Mucosa of gallbladder (tissue), 1 donor: ENCODE results near the gene LEFTY1. TPM values are rescaled to one million over a fixed set of nuclear protein-coding genes. Genes with fewer than 3 reads are reported as not detected.
"Not testable (repeated sequence)": the region's sequence is repeated elsewhere in the genome, so short reads cannot be mapped to it uniquely, and the experiment has no call there.

ENCODE experiments used
- DNase-seq: peaks from one replicate; pipeline ENCODE4 v3.0.0-alpha.2; 2020; ENCODE audit warnings: low spot score
- total RNA-seq: library from RNA; stranded (reverse); gene quantifications from one replicate; pipeline ENCODE4 v1.2.1, GENCODE V29; 2021
- donor health status: DM: no; HTN: no; CAD: no.

Gene LEFTY1, protein sequence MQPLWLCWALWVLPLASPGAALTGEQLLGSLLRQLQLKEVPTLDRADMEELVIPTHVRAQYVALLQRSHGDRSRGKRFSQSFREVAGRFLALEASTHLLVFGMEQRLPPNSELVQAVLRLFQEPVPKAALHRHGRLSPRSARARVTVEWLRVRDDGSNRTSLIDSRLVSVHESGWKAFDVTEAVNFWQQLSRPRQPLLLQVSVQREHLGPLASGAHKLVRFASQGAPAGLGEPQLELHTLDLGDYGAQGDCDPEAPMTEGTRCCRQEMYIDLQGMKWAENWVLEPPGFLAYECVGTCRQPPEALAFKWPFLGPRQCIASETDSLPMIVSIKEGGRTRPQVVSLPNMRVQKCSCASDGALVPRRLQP
- total RNA-seq = 1.5 TPM

DNA sequence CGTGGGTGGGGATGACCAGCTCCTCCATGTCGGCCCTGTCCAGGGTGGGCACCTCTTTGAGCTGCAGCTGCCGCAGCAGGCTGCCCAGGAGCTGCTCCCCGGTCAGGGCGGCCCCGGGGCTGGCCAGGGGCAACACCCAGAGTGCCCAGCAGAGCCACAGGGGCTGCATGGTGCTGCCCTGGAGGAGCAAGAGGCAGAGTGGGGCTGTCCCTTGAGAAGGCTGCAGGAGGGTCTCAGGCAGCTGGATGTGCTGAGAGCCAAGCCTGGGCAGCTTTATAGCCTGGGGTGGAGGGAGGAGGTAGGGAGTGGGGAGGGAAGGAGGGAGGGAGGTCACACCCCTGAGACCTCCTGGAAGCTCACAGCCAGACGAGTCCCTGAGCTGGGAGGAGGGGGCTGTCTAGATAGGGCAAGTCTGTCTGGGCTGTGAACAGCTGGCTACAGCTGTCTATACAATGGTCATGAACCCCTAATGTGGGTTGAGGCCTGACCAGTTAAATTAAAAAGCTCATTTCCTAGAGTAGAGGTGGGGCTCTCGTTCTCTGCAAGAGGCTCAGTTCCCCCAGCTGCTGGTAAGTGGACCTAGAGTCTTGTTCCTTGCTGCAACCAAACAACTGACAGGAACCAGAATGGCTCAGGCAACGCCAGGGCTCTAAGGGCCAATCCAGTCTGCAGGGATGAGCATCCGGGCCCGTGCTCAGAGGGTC is at the start of gene LEFTY1:
LEFTY1 (minus strand) TSS at position 249 of the 704 bp plus-strand sequence; CDS start at position 169, 80 bp downstream.
- no peak for DNase-seq

DNA sequence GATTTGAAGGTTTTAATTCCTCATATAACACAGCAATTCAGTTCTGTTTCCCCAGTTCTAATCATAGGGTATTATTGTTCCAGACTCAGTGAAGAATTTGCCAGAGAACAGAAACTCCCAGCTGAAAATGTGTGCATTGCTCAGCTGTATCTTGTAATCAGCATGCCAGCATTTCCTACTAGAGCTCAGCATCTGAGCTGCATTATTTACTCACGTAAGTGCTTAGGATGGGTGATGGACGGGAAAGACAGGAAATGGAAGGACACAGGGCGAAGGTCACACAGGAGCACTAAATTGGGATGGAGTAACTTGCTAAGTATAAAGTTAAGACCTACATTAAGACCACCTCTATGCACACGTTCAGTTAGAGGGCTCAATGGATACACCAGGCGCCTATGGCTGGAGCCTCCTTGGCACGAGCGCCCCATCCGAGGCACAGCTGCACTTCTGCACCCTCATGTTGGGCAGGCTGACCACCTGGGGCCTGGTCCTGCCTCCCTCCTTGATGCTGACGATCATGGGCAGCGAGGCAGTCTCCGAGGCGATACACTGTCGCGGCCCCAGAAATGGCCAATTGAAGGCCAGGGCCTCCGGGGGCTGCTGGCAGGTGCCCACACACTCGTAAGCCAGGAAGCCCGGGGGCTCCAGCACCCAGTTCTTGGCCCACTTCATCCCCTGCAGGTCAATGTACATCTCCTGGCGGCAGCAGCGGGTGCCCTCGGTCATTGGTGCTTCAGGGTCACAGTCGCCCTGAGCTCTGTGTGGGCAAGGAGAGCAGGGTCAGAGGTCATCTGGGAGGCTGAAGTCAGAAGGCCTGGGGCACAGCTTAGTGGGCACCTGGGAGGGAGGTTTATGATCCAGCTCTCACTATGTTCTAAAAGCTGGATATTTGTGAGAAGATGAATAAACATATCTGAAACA is 48.4 kb upstream of the LEFTY1 start:
- no peak for DNase-seq

DNA sequence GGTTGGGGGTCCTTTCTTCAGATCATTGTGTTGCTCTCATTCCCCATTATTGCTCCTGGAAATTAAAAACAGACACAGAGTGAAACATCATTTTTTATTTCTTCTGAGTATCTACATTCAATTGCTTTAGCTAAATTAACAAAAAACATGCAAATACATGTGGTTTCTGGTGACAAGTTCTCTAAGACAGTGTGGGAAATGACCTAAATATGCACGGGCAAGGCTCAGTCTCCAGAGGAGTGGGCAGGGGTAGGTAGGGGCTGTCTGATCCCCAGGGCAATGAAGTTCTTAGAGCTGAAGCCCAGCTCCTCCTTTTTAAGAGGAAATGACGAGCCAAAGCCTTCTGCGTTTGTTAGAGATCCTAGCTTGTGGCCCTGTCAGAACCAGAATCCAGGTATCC is 47.6 kb upstream of the LEFTY1 start:
- no peak for DNase-seq

DNA sequence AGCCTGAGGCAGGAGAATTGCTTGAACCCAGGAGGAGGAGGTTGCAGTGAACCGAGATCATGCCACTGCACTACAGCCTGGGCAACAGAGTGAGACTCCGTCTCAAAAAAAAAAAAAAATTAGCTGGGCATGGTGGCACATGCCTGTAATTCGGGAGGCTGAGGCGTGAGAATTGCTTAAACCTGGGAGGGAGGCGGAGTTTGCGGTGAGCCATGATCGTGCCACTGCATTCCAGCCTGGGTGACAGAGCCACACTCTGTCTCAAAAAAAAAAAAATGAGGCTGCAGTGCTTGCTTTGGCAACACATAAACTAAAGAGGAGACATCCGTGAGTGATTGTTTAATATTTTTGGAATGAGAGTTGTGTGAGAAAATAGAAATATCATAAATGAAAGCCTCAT is 47.1 kb upstream of the LEFTY1 start:
- not testable (repeated sequence) for DNase-seq

DNA sequence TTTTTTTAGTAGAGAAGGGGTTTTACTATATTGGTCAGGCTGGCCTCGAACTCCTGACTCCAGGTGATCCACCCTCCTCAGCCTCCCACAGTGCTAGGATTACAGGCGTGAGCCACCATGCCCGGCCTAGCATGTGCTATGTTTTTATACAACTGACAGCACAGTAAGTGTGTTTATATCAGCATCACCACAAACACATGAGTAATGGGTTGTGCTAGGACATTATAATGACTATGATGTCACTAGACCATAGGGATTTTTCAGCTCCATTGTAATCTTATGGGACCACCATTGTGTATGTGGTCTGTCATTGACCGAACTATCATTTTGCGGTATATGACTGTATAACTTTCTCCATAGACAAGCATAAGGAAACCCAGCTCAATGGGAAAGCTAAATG is 45.8 kb upstream of the LEFTY1 start:
- no peak for DNase-seq

DNA sequence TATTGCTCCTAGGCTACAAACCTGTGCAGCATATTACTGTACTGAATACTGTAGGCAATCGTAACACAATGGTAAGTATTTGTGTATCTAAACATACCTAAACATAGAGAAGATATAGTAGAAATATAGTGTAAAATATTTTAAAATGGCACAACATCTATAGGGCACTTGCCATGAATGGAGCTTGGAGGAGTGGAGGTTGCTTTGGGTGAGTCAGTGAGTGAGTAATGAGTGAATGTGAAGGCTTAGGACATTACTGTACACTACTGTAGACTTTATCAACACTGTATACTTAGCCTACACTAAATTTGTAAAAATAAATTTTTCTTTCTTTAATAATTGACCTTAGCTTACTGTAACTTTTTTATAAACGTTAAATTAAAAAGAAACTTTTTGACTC is 44.1 kb upstream of the LEFTY1 start:
- no peak for DNase-seq

DNA sequence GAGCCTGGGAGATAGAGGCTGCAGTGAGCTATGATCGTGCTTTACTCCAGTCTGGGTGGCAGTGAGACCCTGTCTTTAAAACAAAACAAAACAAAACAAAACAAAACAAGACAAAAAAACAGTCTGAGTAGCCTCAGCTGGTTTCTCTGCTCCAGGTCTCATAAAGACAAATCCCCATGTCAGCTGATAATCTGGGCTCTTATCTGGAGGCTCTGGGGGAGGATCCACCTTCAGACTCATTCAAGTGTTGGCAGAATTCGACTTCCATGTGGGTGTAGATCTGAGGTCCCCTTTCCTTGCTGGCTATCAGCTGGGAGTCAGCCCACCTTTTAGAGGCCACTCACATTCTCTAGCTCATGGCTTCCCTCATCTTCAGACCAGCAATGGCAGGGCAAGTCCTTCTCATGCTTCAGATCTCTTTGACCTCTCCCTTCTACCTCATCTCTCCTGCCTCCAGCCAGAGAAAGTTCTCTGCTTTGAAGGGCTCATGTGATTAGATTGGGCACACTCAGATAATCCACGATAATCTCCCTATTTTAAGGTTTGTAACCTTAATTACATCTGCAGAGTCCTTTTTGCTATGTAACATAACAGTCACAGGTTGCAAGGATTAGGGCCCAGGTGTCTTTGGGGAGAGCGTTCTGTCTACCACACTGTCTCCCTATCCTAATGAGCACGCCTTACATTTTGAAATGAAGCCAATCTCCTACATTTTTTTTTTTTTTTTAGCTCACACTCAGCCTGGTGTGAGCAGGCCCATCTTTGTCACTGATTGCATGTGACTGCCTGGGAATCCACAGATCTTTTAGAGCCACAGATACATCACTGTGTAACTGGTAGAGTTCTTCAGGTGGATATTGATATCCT is 42.6 kb upstream of the LEFTY1 start:
- no peak for DNase-seq

DNA sequence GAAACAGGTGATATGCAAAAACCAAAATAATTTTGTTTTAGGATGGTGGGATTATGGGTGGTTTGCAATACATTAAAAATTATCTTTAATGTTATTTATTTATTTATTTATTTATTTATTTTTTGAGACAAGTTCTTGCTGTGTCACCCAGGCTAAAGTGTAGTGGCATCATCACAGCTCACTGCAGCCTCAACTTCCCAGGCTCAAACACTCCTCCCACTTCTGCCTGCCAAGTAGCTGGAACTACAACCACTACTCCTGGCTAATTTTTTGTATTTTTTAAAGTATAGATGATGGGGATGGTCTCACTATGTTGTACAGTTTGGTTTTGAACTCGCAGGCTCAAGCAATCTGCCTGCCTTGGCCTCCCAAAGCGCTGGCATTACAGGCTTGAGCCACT is 41.6 kb upstream of the LEFTY1 start:
- DNase-seq = no peak

DNA sequence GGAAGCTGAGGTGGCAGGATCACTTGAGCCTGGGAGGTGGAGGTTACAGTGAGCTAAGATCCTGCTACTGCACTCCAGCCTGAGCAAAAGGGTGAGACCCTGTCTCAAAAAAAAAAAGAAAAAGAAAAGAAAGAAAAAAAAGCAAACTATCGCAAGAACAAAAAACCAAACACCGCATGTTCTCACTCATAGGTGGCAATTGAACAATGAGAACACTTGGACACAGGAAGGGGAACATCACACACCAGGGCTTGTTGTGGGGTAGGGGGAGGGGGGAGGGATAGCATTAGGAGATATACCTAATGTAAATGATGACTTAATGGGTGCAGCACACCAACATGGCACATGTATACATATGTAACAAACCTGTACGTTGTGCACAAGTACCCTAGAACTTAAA is 40.5 kb upstream of the LEFTY1 start:
- DNase-seq = not testable (repeated sequence)

DNA sequence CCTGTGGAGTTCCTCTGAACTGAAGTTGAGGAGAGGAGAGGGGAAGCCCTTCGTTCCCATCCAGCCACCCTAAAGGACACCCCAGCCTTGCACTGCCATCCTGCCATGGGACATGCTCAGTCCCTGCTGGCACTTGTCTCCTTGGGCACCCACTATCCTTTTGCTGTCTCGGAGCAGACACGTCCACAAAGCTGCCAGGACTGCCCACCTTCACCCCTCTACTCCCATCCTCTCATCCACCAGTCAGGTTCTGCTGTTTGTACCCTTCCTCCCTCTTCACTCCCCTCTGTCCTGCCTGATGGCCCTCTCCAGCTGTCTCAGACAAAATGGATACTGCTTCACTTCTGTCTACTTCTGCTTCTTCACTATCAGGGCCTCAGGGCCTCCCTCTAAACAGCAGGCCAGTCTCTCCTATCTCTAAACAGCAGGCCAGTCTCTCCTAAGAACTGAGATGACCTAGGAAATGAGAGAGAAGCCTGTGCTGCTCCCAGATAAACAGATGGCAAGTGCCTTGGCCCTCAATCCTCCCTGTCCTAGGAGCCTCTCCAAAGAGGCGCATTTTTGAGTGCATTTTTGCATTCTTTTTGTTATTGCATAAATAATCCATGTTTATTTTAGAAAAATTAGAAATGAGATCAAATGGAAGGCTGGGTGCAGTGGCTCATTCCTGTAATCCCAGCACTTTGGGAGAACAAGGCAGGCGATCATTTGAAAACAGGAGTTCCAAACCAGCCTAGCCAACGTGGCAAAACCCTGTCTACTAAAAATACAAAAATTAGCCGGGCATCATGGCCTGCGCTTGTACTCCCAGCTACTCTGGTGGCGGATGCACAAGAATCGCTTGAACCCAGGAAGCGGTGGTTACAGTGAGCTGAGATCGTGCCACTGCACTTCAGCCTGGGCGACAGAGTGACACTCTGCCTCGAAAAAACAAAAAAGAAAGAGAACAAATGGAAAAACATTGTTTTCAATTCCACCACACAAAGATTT is 39.5 kb upstream of the LEFTY1 start:
- no peak for DNase-seq

DNA sequence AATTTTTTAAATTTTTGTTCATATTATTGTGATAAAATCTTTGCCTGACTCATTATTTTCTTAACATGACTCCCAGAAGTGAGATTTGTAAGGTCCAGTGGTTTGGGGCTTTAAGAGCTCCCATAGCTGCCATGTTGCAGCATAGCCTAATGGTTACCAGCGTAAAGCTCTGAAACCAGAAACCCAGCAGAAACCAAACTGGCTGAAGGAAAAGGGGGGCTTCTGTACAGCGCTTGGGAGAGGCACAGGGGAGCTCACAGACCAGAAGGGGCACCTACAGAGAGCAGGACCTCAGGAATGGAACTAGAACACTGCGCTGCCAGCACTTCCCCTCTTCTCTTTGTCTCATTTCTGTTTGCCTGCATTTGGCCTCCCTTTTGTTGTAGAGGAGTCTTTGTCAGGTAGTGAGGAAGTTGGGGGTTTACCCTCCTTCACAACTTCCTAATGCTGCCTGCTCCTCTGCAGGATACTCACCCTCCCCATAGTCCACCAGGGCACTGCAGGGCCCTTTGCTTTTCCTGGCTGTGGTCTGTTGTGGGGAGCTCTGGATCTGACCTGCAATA is 37.7 kb upstream of the LEFTY1 start:
- no peak for DNase-seq

DNA sequence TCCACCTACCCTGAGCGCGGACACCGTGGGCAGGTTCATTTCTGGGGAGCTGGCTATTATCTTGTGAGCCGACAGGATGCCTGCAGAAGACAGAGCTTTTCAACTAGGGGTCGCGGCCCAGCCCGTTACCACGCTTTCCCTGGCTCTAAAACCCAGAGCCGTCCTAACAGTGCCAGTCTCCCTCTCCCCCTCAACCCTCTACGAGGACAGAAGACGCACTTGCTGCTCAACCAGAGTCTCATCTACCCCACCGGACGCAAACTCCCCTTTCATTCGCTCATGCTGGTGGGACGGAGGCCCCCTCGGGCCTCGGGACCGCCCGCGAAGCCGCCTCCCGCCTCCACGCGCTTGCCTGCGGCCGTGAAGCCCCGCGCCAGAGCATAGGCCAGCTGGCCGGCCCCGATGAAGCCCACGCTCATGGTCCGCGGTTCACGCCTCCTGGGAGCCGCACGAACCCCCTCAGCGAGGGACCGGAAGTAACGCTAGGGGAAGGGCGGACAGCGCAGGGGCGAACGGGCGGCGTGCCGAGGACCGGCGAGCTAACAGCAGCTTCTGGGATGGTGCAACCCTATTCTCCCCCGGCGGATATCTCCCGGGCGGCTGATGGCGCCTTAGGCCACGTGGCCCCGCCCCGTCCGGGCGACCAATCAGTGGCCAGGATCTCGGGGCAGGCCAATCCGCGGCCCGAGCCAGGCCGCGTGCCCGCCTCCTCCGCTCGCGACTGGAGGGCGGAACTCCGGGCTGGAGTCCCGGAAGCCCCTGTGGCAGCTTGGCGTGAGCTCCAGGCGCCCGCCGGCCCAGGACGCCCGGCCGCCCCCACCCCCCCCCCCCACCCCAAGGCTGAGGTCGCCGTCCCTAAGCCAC is 35.0 kb upstream of the LEFTY1 start, which contains the start of gene PYCR2:
PYCR2 (minus strand) TSS at position 559 of the 864 bp plus-strand sequence; CDS start at position 419, 140 bp downstream.
- peak; percentile 96 for DNase-seq

DNA sequence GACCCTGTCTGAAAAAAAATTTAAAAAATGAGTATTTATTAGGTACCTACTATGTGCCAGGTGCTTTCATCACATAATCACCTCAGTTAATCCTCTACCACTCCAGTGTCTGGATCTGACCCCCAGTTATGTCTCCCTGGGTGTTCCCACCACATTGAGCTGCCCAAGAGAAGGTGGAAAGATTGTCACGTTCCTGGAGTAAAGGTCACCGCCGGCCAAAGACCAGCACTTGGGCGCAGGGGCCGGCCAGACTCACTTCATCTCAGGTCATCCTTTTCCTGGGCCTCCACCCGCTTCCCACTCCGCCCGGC is 34.4 kb upstream of the LEFTY1 start:
- DNase-seq = no peak

DNA sequence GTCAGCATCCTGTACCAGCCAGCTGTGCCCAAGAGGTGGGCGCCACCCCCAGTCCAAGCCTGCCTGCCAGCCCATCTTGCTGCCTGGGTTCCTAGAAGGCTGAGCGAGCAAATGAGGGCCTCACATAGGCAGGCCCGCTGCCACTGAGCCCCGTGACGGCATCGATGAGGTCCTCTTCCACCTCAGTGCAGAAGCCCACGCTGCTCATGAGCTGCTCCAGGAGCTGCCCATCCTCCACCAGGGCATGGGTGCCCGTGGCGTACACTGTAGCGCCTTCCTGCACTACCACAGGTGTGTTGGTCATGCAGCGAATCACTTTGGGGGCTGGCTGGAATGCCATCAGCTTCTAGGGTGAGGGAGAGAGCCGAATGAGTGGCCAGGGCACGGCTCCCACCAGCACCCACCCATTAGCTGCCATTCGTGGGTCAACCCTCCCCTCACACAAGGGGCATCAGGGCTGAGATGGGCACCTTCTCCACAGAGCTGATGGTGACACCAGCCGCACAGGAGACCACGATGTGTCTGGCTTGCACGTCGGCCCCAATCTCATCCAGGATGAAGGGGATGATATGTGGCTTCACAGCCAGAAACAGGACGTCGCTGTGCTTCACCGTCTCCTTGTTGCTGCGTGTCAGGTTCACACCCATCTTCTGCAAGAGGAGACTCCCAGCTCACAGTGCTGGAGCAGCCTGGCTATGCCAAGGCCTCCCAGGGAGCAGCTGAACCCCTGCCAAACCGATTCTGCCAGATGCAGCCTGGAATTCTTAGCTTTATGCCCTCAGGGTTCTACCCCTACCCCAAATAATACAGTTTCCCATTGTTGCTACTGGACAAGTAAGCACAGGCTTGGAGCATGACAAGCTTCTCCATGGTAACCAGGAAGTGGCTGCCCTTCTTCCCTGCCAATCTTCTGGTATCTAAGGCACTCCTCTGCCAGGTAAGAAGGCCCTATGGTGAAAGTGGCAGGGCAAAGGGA is 33.1 kb upstream of the LEFTY1 start:
- peak; percentile 36 for DNase-seq

DNA sequence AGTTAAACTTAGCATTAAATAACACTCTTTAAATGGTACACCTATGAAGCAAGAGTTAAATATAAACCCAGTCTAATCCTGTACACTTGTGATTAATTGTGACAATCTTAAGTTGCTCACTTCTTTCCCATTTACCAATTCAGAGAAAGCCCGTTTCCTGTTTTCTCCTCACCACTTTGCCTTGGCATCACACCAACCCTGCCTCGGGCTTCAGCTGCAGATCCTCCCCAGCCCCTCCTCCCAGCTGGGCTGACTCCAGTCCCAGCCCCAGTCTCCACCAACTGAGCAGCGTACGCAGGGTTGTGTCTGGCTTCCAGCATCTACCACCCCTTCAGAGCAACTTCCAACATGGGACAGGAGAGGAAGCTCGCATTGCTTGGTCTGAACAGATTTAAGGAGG is 31.0 kb upstream of the LEFTY1 start:
- peak; percentile 59 for DNase-seq

DNA sequence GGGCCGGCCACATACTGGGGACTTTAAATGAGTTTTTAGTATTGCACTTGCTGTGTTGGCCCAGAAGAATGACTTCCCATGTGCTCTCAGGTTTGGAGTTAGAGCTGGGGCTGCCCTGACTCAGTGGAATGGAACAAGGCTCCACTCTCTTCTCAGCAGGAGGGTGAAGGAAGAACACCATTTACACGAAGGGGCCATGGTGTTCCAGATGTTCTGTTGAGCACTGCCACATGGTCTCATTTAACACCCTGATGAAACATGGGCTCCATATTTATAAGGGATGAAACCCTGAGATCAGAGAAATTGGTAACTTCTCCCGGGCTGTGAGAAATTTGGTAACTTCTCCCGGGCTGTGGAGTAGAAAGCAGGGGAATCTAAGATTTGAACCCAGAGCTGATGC is 29.3 kb upstream of the LEFTY1 start:
- no peak for DNase-seq

DNA sequence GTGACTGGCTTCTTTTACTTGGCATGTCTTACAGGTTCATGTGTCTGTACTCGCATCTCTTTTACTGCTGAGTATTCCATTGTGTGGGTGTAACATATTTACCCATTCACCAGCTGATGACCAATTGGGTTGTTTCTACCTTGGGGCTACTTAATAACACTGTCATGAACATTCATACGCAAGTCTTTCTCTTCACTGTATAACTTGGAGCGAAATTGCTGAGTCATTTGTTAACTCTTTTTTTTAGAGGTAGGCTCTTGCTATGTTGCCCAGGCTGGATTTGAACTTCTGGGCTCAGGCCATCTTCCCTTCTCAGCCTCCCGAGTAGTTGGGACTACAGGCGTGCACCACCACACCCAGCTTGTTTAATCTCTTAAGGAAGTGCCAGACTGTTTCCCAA is 28.6 kb upstream of the LEFTY1 start:
- no peak for DNase-seq

DNA sequence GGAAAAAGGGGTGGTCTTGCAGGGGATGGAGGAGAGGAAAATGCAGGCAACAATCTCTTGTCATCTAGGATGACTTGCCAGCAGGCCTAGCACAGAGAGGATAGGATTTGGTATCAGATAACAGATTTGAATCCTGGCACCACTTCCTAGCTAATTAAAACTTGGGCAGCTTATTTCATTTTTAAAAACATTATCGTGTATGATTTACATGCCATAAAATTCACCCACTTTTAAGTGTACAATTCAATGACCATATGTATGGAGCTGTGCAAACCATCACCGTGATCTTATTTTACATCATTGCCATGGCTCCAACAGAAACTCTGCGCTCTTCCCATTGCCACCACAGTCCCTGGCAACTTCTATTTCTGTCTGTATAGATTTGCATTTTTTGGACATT is 28.2 kb upstream of the LEFTY1 start:
- no peak for DNase-seq
